ENCODE measurements around the gene KCTD20.
"Not testable (repeated sequence)": the region's sequence is repeated elsewhere in the genome, so short reads cannot be mapped to it uniquely, and the experiment has no call there.

The KCTD20 gene

GRCh38 chr6:36443471-36444428, 950 bp downstream of the KCTD20 start:
- peak in 3 of 56 donors; percentile 8 to 46 (median 31) for DNase-seq

GRCh38 chr6:36444470-36444869, 1.7 kb downstream of the KCTD20 start:
- no peak for DNase-seq

- no peak for DNase-seq
Observed at GRCh38 chr6:36445621-36446020, 2.8 kb downstream of the KCTD20 start.

GRCh38 chr6:36449173-36449572, 6.4 kb downstream of the KCTD20 start:
- DNase-seq = not testable (repeated sequence)

GRCh38 chr6:36452897-36453296, 10.1 kb downstream of the KCTD20 start:
- not testable (repeated sequence) for DNase-seq

- DNase-seq = no peak
Observed at GRCh38 chr6:36455486-36456027, 12.8 kb downstream of the KCTD20 start.

GRCh38 chr6:36459501-36459900, 16.7 kb downstream of the KCTD20 start:
- DNase-seq = no peak

GRCh38 chr6:36460916-36461315, 18.1 kb downstream of the KCTD20 start:
- DNase-seq = no peak

- no peak for DNase-seq
Observed at GRCh38 chr6:36461646-36462045, 18.8 kb downstream of the KCTD20 start.

- DNase-seq = no peak
Observed at GRCh38 chr6:36463676-36464075, 20.9 kb downstream of the KCTD20 start.

- DNase-seq = no peak
Observed at GRCh38 chr6:36464233-36464632, 21.4 kb downstream of the KCTD20 start.

- DNase-seq = no peak
Observed at GRCh38 chr6:36467625-36468024, 24.8 kb downstream of the KCTD20 start.

- DNase-seq = no peak
Observed at GRCh38 chr6:36469148-36469661, 26.4 kb downstream of the KCTD20 start.

- no peak for DNase-seq
Observed at GRCh38 chr6:36469946-36470345, 27.1 kb downstream of the KCTD20 start.

- DNase-seq = no peak
Observed at GRCh38 chr6:36478051-36478526, 35.3 kb downstream of the KCTD20 start.

GRCh38 chr6:36479256-36479655, 36.5 kb downstream of the KCTD20 start:
- DNase-seq = no peak

- DNase-seq = not testable (repeated sequence)
Observed at GRCh38 chr6:36483326-36483725, 40.5 kb downstream of the KCTD20 start.

GRCh38 chr6:36484736-36485135, 41.9 kb downstream of the KCTD20 start:
- DNase-seq = no peak

GRCh38 chr6:36487698-36488097, 44.9 kb downstream of the KCTD20 start:
- DNase-seq = no peak

- DNase-seq = no peak
Observed at GRCh38 chr6:36488221-36488620, 45.4 kb downstream of the KCTD20 start.

GRCh38 chr6:36489426-36489825, 46.6 kb downstream of the KCTD20 start:
- no peak for DNase-seq

GRCh38 chr6:36491378-36491965, 48.7 kb downstream of the KCTD20 start:
- no peak for DNase-seq

Measured in amygdala (tissue), 56 donors.